AG09309 (cell line): ENCODE measurements around the gene CCDC73.

Experiments used
- DNase-seq: peaks from one replicate; pipeline ENCODE4 v3.0.0-alpha.2; 2010; ENCODE audit warnings: low read depth
- H3K4me3 ChIP-seq: 2 replicates; pipeline ENCODE4 v1.5.1; 2011; ENCODE audit warnings: mild to moderate bottlenecking, low read depth, low read length, moderate library complexity; ENCODE audit not compliant: control insufficient read depth
- CTCF ChIP-seq: IDR thresholded peaks from 2 replicates; pipeline ENCODE4 v1.5.1; 2011; ENCODE audit warnings: mild to moderate bottlenecking, low read depth, low read length, inconsistent platforms; ENCODE audit not compliant: insufficient read depth, control insufficient read depth; ENCODE audit errors: missing control alignments

CCDC73 gene

GRCh38 chr11:32704261-32704660 is 90.2 kb downstream of the CCDC73 start:
- no peak for DNase-seq
- no peak for TF ChIP-seq CTCF

GRCh38 chr11:32701616-32702015 is 92.8 kb downstream of the CCDC73 start:
- no peak for DNase-seq
- no peak overlapping the region for H3K4me3 ChIP-seq
- TF ChIP-seq CTCF = no peak

More at GRCh38 chr11:32704261-32704660, 90.2 kb downstream of the CCDC73 start:
- no peak overlapping the region for H3K4me3 ChIP-seq

- H3K4me3 ChIP-seq = no peak overlapping the region
- TF ChIP-seq CTCF = no peak
- DNase-seq = no peak
Observed at GRCh38 chr11:32698579-32698978, 95.9 kb downstream of the CCDC73 start.

- DNase-seq = no peak
- no peak overlapping the region for H3K4me3 ChIP-seq
- no peak for TF ChIP-seq CTCF
Observed at GRCh38 chr11:32671051-32671450, 123.4 kb downstream of the CCDC73 start.

GRCh38 chr11:32659672-32660071 is 134.8 kb downstream of the CCDC73 start:
- H3K4me3 ChIP-seq = no peak overlapping the region
- TF ChIP-seq CTCF = no peak
- DNase-seq = no peak

- H3K4me3 ChIP-seq = no peak overlapping the region
- DNase-seq = no peak
- TF ChIP-seq CTCF = no peak
Observed at GRCh38 chr11:32658639-32659406, 135.6 kb downstream of the CCDC73 start.
